ENCODE data around the gene GASK1A.
A peak's percentile ranks its signal among the peaks of the same experiment; 100 is the strongest.

Gene GASK1A

DNA sequence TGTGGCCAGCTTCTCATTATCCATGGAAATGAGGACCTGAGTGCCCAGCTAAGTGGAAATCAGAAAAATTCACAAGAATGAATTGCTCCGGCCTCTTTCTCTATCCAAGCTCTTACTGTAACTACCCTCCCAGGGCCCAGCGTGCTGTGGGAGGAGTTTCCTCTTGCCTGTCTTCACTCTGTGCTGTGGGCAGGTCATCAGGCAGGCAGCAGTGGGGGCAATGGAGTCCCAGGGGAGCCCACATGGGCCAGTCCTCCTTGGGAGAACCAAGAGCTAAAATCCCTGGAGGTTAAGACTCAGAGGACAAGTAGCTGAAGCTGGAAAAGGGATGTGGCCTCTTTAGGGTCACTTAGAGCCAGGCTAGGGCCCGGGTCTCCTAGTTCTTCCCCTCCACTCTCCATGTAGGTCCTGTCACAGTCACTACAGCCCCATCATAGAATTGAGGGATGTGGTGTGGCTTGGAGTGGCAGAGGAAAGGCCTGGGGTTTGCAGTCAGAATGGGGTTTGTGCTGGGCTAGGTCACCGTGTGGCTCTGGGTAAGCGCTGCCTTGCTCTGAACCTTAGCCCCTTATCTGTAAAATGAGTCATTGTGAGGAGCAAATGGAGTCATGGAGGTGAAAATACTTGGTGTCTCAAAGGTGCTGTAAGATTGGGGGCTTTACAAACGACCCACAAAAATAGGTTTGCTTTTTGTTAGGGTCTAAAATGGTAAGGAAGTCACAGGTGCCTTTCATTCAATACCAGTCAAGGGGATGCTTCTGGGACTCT is 3.7 kb downstream of the GASK1A start:
- H3K4me1 ChIP-seq (ENCODE audit: control insufficient read depth, insufficient read depth, low read length) = peaks cover 24% of the 10 kb centered on the region
- no peaks in the 10 kb centered on the region for H3K9me3 ChIP-seq (ENCODE audit: control insufficient read depth in 2 of 2, low read length in 2 of 2)
- H3K4me3 ChIP-seq (ENCODE audit: low read length in 2 of 2) = no peak overlapping the region
- H3K27ac ChIP-seq (ENCODE audit: low read length) = no peak overlapping the region
- H3K36me3 ChIP-seq (ENCODE audit: control insufficient read depth in 2 of 2, insufficient read depth in 2 of 2, low read length in 2 of 2) = no peaks in the 10 kb centered on the region
- H3K27me3 ChIP-seq (ENCODE audit: control insufficient read depth in 1 of 2, insufficient read depth in 2 of 2, low read length in 2 of 2) = no peaks in the 10 kb centered on the region
- H3K9ac ChIP-seq (ENCODE audit: low read length in 2 of 2) = no peak overlapping the region

DNA sequence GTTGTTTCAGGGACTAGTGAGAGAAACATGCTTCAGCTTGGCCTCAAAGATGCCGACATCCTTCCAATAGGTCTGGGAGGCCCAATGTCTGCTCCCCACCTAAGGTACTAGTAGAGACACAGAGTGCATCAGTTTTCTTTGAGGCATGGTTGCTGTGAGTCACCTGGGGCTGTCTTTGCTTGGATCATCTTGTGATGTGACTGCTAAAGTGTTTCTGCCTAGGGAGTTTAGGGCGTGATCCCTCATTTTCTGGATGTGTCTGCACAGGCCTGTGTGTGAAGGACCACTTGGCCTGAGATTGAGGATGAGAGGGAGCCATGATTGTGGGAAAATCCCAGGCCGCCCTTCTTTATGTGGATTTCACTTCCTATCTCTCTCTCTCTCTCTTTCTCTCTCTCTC is 4.8 kb downstream of the GASK1A start:
- Histone ChIP-seq H3K27me3 (ENCODE audit: control insufficient read depth in 1 of 2, insufficient read depth in 2 of 2, low read length in 2 of 2) (no peaks in the 10 kb centered on the region), H3K36me3 (ENCODE audit: control insufficient read depth in 2 of 2, insufficient read depth in 2 of 2, low read length in 2 of 2) (no peaks in the 10 kb centered on the region), H3K27ac (ENCODE audit: low read length) (no peak overlapping the region), H3K9ac (ENCODE audit: low read length in 2 of 2) (no peak overlapping the region), H3K4me1 (ENCODE audit: control insufficient read depth, insufficient read depth, low read length) (peaks cover 20% of the 10 kb centered on the region), H3K4me3 (ENCODE audit: low read length in 2 of 2) (no peak overlapping the region), H3K9me3 (ENCODE audit: control insufficient read depth in 2 of 2, low read length in 2 of 2) (no peaks in the 10 kb centered on the region)

DNA sequence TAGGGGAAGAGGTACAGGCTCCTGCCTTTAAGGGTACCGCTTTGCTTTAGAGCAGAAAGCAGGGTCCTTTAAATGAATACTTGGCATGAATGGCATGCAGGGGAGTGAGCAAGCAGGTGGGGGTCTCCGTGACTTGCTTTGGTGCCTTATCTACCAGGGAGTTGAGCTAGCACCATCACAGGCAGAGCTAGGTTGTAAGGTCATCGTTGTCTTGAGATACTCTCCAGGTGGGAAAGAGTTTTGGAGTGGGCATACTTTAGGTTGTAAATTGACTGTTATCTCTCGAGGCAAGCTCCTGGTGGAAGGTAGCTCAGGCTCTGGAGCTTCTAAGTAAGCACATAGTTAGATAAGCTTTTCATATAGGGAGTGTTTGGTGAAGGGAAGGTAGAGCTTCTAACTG is 5.6 kb downstream of the GASK1A start:
- no peak overlapping the region for H3K27ac ChIP-seq (ENCODE audit: low read length)
- no peaks in the 10 kb centered on the region for H3K27me3 ChIP-seq (ENCODE audit: control insufficient read depth in 1 of 2, insufficient read depth in 2 of 2, low read length in 2 of 2)
- H3K4me3 ChIP-seq (ENCODE audit: low read length in 2 of 2) = no peak overlapping the region
- peaks cover 15% of the 10 kb centered on the region for H3K4me1 ChIP-seq (ENCODE audit: control insufficient read depth, insufficient read depth, low read length)
- no peaks in the 10 kb centered on the region for H3K9me3 ChIP-seq (ENCODE audit: control insufficient read depth in 2 of 2, low read length in 2 of 2)
- no peak overlapping the region for H3K9ac ChIP-seq (ENCODE audit: low read length in 2 of 2)
- H3K36me3 ChIP-seq (ENCODE audit: control insufficient read depth in 2 of 2, insufficient read depth in 2 of 2, low read length in 2 of 2) = no peaks in the 10 kb centered on the region

DNA sequence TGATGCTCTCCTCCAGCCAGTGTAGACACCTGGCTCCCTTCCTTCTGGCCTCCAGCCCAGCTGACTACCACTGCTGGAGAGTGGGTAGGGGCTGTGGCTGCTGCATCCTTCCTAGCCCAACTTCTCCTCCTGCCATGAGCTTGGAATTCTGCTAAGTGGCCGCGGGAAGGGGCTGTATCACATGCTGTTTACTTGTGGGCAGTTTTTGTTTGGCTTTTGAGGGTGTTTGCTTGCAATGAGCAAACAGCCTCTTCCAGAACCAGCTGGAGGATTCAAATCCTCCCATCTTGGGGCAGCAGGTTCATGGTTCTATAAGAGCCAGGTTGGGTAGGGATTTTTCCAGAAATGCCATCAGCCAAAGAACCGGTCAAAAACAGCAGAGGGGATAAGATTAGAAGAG is 9.0 kb downstream of the GASK1A start:
- no peaks in the 10 kb centered on the region for H3K9me3 ChIP-seq (ENCODE audit: control insufficient read depth in 2 of 2, low read length in 2 of 2)
- H3K27ac ChIP-seq (ENCODE audit: low read length) = no peak overlapping the region
- H3K4me3 ChIP-seq (ENCODE audit: low read length in 2 of 2) = no peak overlapping the region
- no peaks in the 10 kb centered on the region for H3K27me3 ChIP-seq (ENCODE audit: control insufficient read depth in 1 of 2, insufficient read depth in 2 of 2, low read length in 2 of 2)
- peaks cover 10% of the 10 kb centered on the region for H3K4me1 ChIP-seq (ENCODE audit: control insufficient read depth, insufficient read depth, low read length)
- no peaks in the 10 kb centered on the region for H3K36me3 ChIP-seq (ENCODE audit: control insufficient read depth in 2 of 2, insufficient read depth in 2 of 2, low read length in 2 of 2)
- no peak overlapping the region for H3K9ac ChIP-seq (ENCODE audit: low read length in 2 of 2)

DNA sequence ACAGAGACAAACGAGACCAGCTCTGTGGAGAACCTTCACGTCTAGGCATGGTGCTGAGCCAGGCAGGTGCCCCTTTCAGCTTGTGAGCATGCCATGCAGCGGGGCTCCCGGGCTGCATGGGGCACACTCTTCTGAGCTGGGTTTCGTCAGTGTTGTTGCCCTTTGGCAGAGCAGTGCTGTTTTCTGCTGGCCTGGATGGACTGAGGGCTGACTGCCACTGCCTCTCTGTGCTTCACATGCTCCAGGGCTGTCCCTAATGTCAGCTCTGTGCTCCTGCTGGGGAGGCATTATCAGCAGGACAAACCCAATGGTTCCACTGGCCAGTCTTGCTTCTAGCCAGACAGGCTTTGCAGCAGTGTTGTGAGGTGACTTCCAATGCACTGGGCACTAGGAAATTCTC is 9.5 kb downstream of the GASK1A start:
- H3K27me3 ChIP-seq (ENCODE audit: control insufficient read depth in 1 of 2, insufficient read depth in 2 of 2, low read length in 2 of 2) = no peaks in the 10 kb centered on the region
- no peak overlapping the region for H3K27ac ChIP-seq (ENCODE audit: low read length)
- H3K4me1 ChIP-seq (ENCODE audit: control insufficient read depth, insufficient read depth, low read length) = peaks cover 10% of the 10 kb centered on the region
- no peaks in the 10 kb centered on the region for H3K9me3 ChIP-seq (ENCODE audit: control insufficient read depth in 2 of 2, low read length in 2 of 2)
- no peak overlapping the region for H3K9ac ChIP-seq (ENCODE audit: low read length in 2 of 2)
- no peak overlapping the region for H3K4me3 ChIP-seq (ENCODE audit: low read length in 2 of 2)
- H3K36me3 ChIP-seq (ENCODE audit: control insufficient read depth in 2 of 2, insufficient read depth in 2 of 2, low read length in 2 of 2) = no peaks in the 10 kb centered on the region

DNA sequence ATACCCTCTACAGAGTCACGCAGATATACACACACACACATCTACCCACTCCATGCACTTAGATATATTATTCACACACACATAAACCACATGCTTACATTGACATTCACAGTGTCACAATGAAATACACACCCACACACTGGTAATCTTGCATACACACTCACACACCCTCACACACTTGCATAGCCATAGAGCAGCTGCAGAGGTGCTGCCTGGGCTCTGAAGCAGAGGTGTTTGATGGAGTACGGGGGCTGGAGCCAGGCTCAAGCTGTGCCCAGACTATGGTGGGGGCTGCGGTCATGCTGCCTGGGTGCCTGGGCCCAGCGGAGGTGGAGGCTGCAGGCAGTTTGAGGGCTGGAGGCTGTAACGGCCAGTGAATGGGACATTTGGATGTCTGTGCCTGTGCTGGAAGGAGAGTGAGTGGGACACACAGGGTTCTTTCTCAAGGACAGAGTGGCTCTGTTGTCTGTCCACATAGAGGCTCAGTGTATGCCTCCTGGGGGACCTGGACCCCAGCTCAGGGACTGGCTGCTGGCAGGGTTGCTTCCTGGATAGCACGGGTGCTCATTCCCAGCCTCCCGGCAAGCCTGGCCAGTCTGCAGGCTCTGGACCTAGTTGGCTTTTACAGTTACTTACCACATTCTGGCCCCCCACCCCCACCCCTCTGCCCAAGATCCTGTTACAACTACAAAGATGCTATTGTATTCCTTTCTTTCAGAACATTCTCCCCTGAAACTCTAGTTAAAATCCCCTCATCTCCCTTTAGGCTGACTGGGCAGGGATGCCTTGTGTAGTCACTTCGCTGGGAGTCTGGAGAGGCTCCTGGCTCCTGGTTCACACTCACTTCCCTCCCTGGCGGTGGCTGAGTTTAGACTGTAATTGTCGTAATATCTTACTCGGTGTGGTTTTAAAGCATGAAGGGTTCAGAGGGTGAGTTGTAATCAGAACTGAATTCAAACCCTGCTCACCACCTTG is 12.5 kb downstream of the GASK1A start:
- H3K4me1 ChIP-seq (ENCODE audit: control insufficient read depth, insufficient read depth, low read length) = peaks cover 17% of the 10 kb centered on the region
- H3K27me3 ChIP-seq (ENCODE audit: control insufficient read depth in 1 of 2, insufficient read depth in 2 of 2, low read length in 2 of 2) = no peaks in the 10 kb centered on the region
- no peak overlapping the region for H3K4me3 ChIP-seq (ENCODE audit: low read length in 2 of 2)
- no peaks in the 10 kb centered on the region for H3K9me3 ChIP-seq (ENCODE audit: control insufficient read depth in 2 of 2, low read length in 2 of 2)
- H3K9ac ChIP-seq (ENCODE audit: low read length in 2 of 2) = no peak overlapping the region
- H3K36me3 ChIP-seq (ENCODE audit: control insufficient read depth in 2 of 2, insufficient read depth in 2 of 2, low read length in 2 of 2) = no peaks in the 10 kb centered on the region
- H3K27ac ChIP-seq (ENCODE audit: low read length) = no peak overlapping the region

DNA sequence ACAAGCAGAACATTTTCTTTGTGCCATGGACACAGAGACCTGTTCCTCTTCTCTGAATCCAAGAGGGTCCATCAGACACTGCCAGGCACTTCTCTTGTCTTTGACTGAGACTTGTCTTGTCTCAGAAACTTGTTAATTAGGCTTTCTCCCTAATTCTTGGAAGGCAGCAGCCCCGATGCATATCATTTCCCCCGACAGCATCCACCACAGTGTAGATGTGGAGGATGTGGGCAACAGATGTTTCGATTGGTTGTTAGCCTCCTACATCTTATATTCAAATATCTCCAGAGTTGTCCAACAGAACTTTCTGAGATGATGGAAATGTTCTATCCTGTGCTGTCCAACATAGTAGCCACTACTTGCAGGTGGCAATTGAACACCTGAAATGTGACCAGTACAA is 15.5 kb downstream of the GASK1A start:
- Histone ChIP-seq H3K4me1 (ENCODE audit: control insufficient read depth, insufficient read depth, low read length) (peaks cover 36% of the 10 kb centered on the region), H3K27ac (ENCODE audit: low read length) (no peak overlapping the region), H3K9ac (ENCODE audit: low read length in 2 of 2) (no peak overlapping the region), H3K27me3 (ENCODE audit: control insufficient read depth in 1 of 2, insufficient read depth in 2 of 2, low read length in 2 of 2) (no peaks in the 10 kb centered on the region), H3K4me3 (ENCODE audit: low read length in 2 of 2) (no peak overlapping the region), H3K9me3 (ENCODE audit: control insufficient read depth in 2 of 2, low read length in 2 of 2) (no peaks in the 10 kb centered on the region), H3K36me3 (ENCODE audit: control insufficient read depth in 2 of 2, insufficient read depth in 2 of 2, low read length in 2 of 2) (no peaks in the 10 kb centered on the region)

DNA sequence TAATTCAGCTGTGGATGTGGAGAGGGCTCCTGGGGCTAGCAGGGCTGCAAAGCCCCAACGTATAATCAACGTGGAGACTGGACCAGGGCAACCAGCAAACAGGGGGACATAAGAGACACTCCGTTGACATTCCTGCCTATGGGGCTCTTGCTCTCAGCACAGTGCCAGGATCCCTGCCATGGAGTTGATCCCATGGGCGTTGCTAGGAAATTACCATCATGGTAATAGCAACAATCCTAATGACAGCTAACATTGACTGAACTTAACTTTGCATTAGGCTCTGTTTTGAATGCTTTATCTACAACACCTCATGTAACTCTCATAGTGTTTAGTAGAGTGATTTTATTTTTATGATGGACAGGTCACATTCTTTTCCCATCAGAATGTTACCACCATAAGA is 16.9 kb downstream of the GASK1A start:
- Histone ChIP-seq H3K9me3 (ENCODE audit: control insufficient read depth in 2 of 2, low read length in 2 of 2) (no peaks in the 10 kb centered on the region), H3K9ac (ENCODE audit: low read length in 2 of 2) (no peak overlapping the region), H3K4me3 (ENCODE audit: low read length in 2 of 2) (no peak overlapping the region), H3K4me1 (ENCODE audit: control insufficient read depth, insufficient read depth, low read length) (peaks cover 49% of the 10 kb centered on the region), H3K27me3 (ENCODE audit: control insufficient read depth in 1 of 2, insufficient read depth in 2 of 2, low read length in 2 of 2) (no peaks in the 10 kb centered on the region), H3K27ac (ENCODE audit: low read length) (peak overlapping the region; percentile 73), H3K36me3 (ENCODE audit: control insufficient read depth in 2 of 2, insufficient read depth in 2 of 2, low read length in 2 of 2) (no peaks in the 10 kb centered on the region)

DNA sequence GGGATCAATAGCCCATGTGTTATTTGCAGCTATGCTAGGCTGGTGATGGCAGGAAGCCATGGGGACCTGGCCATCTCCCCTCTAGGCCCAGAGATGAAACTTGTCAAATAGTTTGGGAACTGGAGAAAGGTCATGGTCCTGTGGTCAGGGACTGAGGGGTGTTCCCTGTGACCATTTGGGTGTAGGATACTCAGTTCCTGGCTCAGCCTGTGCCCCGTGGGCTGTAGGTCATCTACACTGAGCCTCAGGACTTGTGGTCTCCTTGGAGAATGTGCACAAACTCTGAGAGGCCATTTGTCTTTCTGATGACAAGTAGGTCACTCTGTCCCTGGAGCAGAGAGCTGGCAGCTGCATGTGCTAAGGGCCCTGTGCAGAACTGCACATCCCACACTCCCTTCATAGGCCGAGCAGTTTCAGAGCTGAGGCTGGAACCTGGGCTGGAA is 17.5 kb downstream of the GASK1A start:
- Histone ChIP-seq H3K4me1 (ENCODE audit: control insufficient read depth, insufficient read depth, low read length) (peaks cover 50% of the 10 kb centered on the region), H3K27me3 (ENCODE audit: control insufficient read depth in 1 of 2, insufficient read depth in 2 of 2, low read length in 2 of 2) (no peaks in the 10 kb centered on the region), H3K9me3 (ENCODE audit: control insufficient read depth in 2 of 2, low read length in 2 of 2) (no peaks in the 10 kb centered on the region), H3K4me3 (ENCODE audit: low read length in 2 of 2) (no peak overlapping the region), H3K27ac (ENCODE audit: low read length) (peak overlapping the region; percentile 73), H3K36me3 (ENCODE audit: control insufficient read depth in 2 of 2, insufficient read depth in 2 of 2, low read length in 2 of 2) (no peaks in the 10 kb centered on the region), H3K9ac (ENCODE audit: low read length in 2 of 2) (peak overlapping the region in 1 of 2 donors; percentile 21)

DNA sequence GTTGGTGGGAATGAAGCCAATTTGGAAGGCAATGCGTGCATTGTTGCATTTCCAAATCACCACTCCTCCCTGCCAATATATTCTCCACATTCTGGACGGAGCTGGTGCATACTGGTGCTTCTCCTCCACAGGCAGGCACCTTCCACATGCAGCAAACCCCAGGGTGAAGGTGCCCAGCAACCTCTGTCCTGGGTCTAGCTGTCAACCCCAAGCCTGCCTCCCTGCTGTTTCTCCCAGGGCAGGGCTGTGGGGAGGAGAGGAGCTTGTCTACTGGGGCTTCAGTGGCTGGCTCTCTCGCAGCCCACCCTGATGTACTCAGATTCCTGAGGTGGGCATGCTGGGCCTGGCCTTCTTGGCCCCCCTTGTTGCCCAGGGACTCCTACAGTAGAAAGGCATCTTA is 20.1 kb downstream of the GASK1A start:
- H3K27me3 ChIP-seq (ENCODE audit: control insufficient read depth in 1 of 2, insufficient read depth in 2 of 2, low read length in 2 of 2) = no peaks in the 10 kb centered on the region
- H3K4me1 ChIP-seq (ENCODE audit: control insufficient read depth, insufficient read depth, low read length) = peaks cover 57% of the 10 kb centered on the region
- no peak overlapping the region for H3K9ac ChIP-seq (ENCODE audit: low read length in 2 of 2)
- no peak overlapping the region for H3K4me3 ChIP-seq (ENCODE audit: low read length in 2 of 2)
- H3K9me3 ChIP-seq (ENCODE audit: control insufficient read depth in 2 of 2, low read length in 2 of 2) = no peaks in the 10 kb centered on the region
- H3K27ac ChIP-seq (ENCODE audit: low read length) = peak overlapping the region; percentile 91
- no peaks in the 10 kb centered on the region for H3K36me3 ChIP-seq (ENCODE audit: control insufficient read depth in 2 of 2, insufficient read depth in 2 of 2, low read length in 2 of 2)

Measured in stomach smooth muscle (tissue), 2 donors.